Measurements from ENCODE around the gene NR4A3. TPM values are rescaled to one million over a fixed set of nuclear protein-coding genes. Genes with fewer than 3 reads are reported as not detected.

Gene NR4A3
- total and polyA plus RNA-seq, 11 donors = 1.5 to 27.8 (median 9.9) TPM

GRCh38 chr9:99808454-99808853 lies 13.2 kb upstream of the NR4A3 start:
- intact Hi-C loops (cut with DNase I) = loop anchor here in 5 of 10 donors (5.0 to 10.0 kb wide), 5 partner anchors 99 to 786 kb away; partner anchors contain the start of gene STX17 (in 1 of the 5)
- Histone ChIP-seq H3K4me1 (peaks cover 0 to 11% (median 1%) of the 10 kb centered on the region in 12 donors), H3K4me3 (no peak overlapping the region), H3K27me3 (no peaks in the 10 kb centered on the region), H3K36me3 (peaks cover 0 to 15% (median 0%) of the 10 kb centered on the region in 9 donors), H3K9me3 (no peaks in the 10 kb centered on the region), H3K27ac (no peak overlapping the region)
- no peak for TF ChIP-seq CTCF (IDR thresholded peaks at IDR 0.05)
- 79 to 96% (median 91%) methylated on average over 2 of the region's 2 CpGs for WGBS, 4 donors
- ATAC-seq (no peak), DNase-seq (no peak)

- peaks cover 0 to 20% (median 2%) of the 10 kb centered on the region in 12 donors for H3K4me1 ChIP-seq
- DNase-seq (no peak), ATAC-seq (no peak)
- intact Hi-C loops (cut with DNase I) = loop anchor here in 6 of 10 donors (2.0 to 10.0 kb wide), 7 partner anchors 98 to 785 kb away; partner anchors contain the start of gene STX17 (in 1 of the 6)
- TF ChIP-seq POLR2A (IDR thresholded peaks at IDR 0.05) (no peak), CTCF (IDR thresholded peaks at IDR 0.05) (no peak)
- no peaks in the 10 kb centered on the region for H3K27me3 ChIP-seq
- H3K9me3 ChIP-seq = no peaks in the 10 kb centered on the region
- no peak overlapping the region for H3K4me3 ChIP-seq
- H3K27ac ChIP-seq = no peak overlapping the region
- H3K36me3 ChIP-seq = peaks cover 0 to 15% (median 0%) of the 10 kb centered on the region in 9 donors
These were observed 11.9 kb upstream of the NR4A3 start for GRCh38 chr9:99809586-99810319.

GRCh38 chr9:99811172-99811571 lies 10.5 kb upstream of the NR4A3 start:
- 2 to 53% (median 40%) methylated on average over 1 of the region's 1 CpG for WGBS, 4 donors

More at GRCh38 chr9:99811172-99811571, 10.5 kb upstream of the NR4A3 start:
- Histone ChIP-seq H3K27me3 (no peaks in the 10 kb centered on the region), H3K27ac (no peak overlapping the region), H3K36me3 (peaks cover 0 to 7% (median 0%) of the 10 kb centered on the region in 9 donors), H3K4me1 (peaks cover 0 to 20% (median 3%) of the 10 kb centered on the region in 12 donors), H3K4me3 (no peak overlapping the region), H3K9me3 (no peaks in the 10 kb centered on the region)
- TF ChIP-seq CTCF (IDR thresholded peaks at IDR 0.05) (no peak), POLR2A (IDR thresholded peaks at IDR 0.05) (no peak)
- no peak for ATAC-seq
- DNase-seq = no peak
- intact Hi-C loops (cut with DNase I) = loop anchor here in 2 of 10 donors (2.0 to 10.0 kb wide), 2 partner anchors 414 to 540 kb away; no protein-coding TSS in a partner anchor

Data from heart left ventricle (tissue), 16 donors.